Upper lobe of left lung (tissue), 6 donors: ENCODE results near the gene MAN1C1. TPM values are rescaled to one million over a fixed set of nuclear protein-coding genes. Genes with fewer than 3 reads are reported as not detected.
A peak's percentile ranks its signal among the peaks of the same experiment; 100 is the strongest.

Experiments
- ATAC-seq, 2 donors: fragments of 200-7000 bp; cut with Tn5 transposase; one replicate each; pipeline ENCODE4 v1.9.1; 2022; ENCODE audit warnings: mild to moderate bottlenecking in 2 of 2, moderate library complexity in 2 of 2; ENCODE audit not compliant: low FRiP score in 2 of 2
- DNase-seq, 2 donors: peaks; one replicate each; pipeline ENCODE4 v3.0.0-alpha.2; 2019 to 2020
- H3K27ac ChIP-seq, 4 donors: fragments of 200-600 bp; sonication (generic); one replicate each; pipeline ENCODE4 v1.5.1; 2016 to 2019
- H3K27me3 ChIP-seq, 4 donors: fragments of 200-600 bp; sonication (generic); one replicate each; pipeline ENCODE4 v1.5.1; 2017 to 2019
- H3K36me3 ChIP-seq, 4 donors: fragments of 200-600 bp; sonication (generic); one replicate each; pipeline ENCODE4 v1.5.1; 2016 to 2019
- H3K4me1 ChIP-seq, 4 donors: fragments of 200-600 bp; sonication (generic); one replicate each; pipeline ENCODE4 v1.5.1; 2018 to 2019
- H3K4me3 ChIP-seq, 4 donors: fragments of 200-600 bp; sonication (generic); one replicate each; pipeline ENCODE4 v1.5.1; 2017 to 2019; ENCODE audit warnings: mild to moderate bottlenecking in 2 of 4, moderate library complexity in 1 of 4
- H3K9me3 ChIP-seq, 4 donors: fragments of 200-600 bp; sonication (generic); one replicate each; pipeline ENCODE4 v1.5.1; 2018 to 2019
- EP300 ChIP-seq, 4 donors: sonication (generic); formaldehyde crosslinking; IDR thresholded peaks; one replicate each; pipeline ENCODE4 v1.5.1; 2017; ENCODE audit warnings: antibody characterized with exemption in 4 of 4, control low read depth in 2 of 4
- POLR2A ChIP-seq, 4 donors: fragments of 450-650 bp; IDR thresholded peaks; one replicate each; pipeline ENCODE4 v1.5.1; 2016 to 2017; ENCODE audit warnings: antibody characterized with exemption in 4 of 4, mild to moderate bottlenecking in 2 of 4
- POLR2AphosphoS5 ChIP-seq, 2 donors: sonication (generic); formaldehyde crosslinking; IDR thresholded peaks; one replicate each; pipeline ENCODE4 v1.5.1; 2017; ENCODE audit warnings: antibody characterized with exemption in 2 of 2
- WGBS, 2 donors: methylation state at CpG; one replicate each; pipeline ENCODE4 v1.1.5; 2017 to 2018; 5-methylcytosine and 5-hydroxymethylcytosine counted together
- total RNA-seq, 6 donors: library from RNA; depleted of rRNA in 4 of 6; stranded (reverse); fragments of >200 nt in 4 of 6; gene quantifications; one replicate each; pipeline versions ENCODE4 v1.1.0 to v1.2.1, GENCODE V29; 2016 to 2021
- TF ChIP-seq, protein P1 (sequence below), 6 experiments: fragments of 450-650 bp in 4 of 6; fragments of 200-600 bp in 2 of 6; sonication (generic) in 2 of 6; IDR thresholded peaks; one replicate each; pipeline ENCODE4 v1.5.1; 2016 to 2019; ENCODE audit warnings: antibody characterized with exemption in 6 of 6
- donor health status: DM: no; HTN: no; CAD: no; lungs with moderate emphysema.
- donor health status: DM: no; HTN: yes; CAD: no; lungs with severe emphysema.

The MAN1C1 gene
- total RNA-seq, 6 donors from 2014 or later = 5.3 to 32.5 (median 16.2) TPM

DNA sequence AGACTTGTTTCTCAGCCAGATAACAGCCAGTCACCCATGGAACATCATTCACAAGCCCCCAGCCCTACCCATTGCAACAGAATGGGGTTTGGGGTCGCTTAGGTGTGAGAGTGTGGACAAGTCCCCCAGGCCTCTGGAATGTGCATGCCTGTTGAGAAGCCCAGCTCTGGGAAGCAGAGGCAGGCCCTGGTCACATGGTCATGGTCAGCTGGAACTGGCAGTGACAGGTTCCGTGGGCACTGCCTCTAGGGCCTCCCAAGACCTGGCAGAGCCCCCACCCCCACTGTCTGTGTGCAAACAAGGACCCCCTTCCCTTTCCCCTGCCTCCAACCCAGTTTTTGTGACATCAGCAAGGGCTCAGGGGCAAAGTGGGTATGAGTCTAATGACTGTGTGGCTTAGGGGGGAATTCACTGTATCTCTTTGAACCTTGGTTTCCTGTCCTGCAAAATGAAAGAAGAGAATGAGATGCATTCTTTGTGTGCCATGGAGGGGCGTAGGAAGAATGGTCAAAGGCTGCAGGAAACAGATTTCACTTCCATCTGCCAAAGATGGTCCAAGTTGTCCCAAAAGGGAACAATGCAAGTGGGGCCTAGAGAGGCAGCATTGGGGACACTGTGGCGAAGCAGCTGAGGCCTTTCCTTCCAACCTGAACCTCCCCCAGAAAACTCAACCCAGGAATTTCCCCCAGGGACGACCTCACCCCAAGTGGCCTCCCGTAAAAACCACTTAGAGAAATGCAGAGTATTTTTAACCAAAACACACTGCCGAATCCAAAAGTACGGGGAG, 148.7 kb downstream of the MAN1C1 start:
- Histone ChIP-seq H3K27me3 (no peaks in the 10 kb centered on the region), H3K9me3 (no peaks in the 10 kb centered on the region), H3K4me3 (no peak overlapping the region), H3K36me3 (peaks cover 0 to 6% (median 1%) of the 10 kb centered on the region in 4 donors), H3K4me1 (peaks cover 0 to 8% (median 2%) of the 10 kb centered on the region in 4 donors), H3K27ac (no peak overlapping the region)
- WGBS, 2 donors = 61 to 70% methylated on average over 8 of the region's 8 CpGs
- DNase-seq (no peak), ATAC-seq (no peak)
- TF ChIP-seq EP300 (IDR thresholded peaks at IDR 0.05) (no peak), POLR2A (IDR thresholded peaks at IDR 0.05) (no peak), POLR2AphosphoS5 (IDR thresholded peaks at IDR 0.05) (no peak)
- TF ChIP-seq, protein P1, sequence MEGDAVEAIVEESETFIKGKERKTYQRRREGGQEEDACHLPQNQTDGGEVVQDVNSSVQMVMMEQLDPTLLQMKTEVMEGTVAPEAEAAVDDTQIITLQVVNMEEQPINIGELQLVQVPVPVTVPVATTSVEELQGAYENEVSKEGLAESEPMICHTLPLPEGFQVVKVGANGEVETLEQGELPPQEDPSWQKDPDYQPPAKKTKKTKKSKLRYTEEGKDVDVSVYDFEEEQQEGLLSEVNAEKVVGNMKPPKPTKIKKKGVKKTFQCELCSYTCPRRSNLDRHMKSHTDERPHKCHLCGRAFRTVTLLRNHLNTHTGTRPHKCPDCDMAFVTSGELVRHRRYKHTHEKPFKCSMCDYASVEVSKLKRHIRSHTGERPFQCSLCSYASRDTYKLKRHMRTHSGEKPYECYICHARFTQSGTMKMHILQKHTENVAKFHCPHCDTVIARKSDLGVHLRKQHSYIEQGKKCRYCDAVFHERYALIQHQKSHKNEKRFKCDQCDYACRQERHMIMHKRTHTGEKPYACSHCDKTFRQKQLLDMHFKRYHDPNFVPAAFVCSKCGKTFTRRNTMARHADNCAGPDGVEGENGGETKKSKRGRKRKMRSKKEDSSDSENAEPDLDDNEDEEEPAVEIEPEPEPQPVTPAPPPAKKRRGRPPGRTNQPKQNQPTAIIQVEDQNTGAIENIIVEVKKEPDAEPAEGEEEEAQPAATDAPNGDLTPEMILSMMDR (IDR thresholded peaks at IDR 0.05) = no peak

DNA sequence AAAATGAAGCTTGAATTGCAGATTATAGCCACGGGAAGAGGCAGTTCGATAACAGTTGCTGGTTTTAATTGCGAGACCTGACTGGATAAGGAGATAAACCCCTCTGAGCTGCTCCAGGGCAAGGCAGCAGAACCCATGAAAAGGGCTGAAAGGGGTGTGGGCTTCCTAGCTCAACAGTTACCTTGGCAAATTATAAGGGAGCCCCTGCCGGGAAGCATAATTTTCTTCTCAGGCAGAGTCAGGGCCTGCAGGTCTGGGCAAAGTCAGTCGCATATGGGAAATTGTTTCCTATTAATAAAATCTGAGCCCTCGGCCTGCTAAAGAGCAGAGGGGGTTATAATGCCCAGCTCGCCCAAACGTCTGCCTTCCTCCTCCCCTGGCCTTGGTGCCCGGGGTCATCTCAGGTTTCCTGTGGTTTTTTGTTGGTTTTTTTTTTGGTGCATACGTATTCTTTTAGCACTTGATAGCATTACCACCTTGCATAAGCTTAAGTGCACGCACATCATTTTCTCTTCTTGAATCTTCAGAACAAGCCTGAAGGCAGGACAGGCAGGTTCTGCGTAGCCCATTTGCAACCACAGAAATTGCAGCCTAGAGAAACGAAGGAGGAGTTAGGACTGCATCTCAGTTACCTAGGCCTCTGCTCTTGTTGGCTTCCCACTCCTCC, 149.5 kb downstream of the MAN1C1 start:
- 67 to 82% methylated on average over 12 to 13 of the region's 13 CpGs for WGBS, 2 donors
- ATAC-seq = no peak
- Histone ChIP-seq H3K4me1 (peaks cover 2 to 13% (median 6%) of the 10 kb centered on the region in 4 donors), H3K36me3 (peaks cover 0 to 6% (median 1%) of the 10 kb centered on the region in 4 donors), H3K4me3 (no peak overlapping the region), H3K9me3 (no peaks in the 10 kb centered on the region), H3K27ac (no peak overlapping the region), H3K27me3 (no peaks in the 10 kb centered on the region)
- TF ChIP-seq EP300 (IDR thresholded peaks at IDR 0.05) = no peak
- DNase-seq = no peak

DNA sequence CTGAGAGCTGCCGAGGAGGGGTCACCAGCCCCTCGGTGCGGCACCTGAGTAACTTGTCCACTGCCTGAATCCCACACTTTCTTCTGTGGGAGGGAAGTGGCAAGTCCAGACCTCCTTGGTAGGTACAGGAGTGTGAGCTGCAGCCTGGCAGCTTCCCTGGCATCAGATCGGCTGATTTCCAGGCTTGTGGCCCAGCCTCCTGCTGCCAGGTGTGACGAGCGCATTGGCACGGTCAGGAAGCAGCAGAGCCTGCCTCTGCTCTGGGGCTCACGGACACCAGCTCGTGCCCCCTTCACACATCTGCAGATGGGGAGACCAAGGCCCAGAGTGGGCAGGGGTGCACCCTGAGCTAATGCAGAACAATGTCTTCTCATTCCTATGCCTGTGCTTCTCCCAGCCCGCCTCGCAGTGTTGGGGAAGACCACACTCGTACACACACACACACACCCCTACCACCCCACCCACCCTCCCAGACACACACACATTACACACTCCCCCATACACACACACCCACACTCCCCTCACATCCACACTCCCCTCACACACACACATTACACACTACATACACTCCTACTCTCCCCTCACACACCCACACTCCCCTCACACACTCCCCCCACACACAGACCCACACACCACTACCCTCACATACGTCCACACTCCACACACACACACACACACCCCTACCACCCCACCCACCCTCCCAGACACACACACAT, 150.3 kb downstream of the MAN1C1 start:
- no peak overlapping the region for H3K4me3 ChIP-seq
- H3K36me3 ChIP-seq = peaks cover 0 to 6% (median 1%) of the 10 kb centered on the region in 4 donors
- H3K27ac ChIP-seq = no peak overlapping the region
- H3K27me3 ChIP-seq = no peaks in the 10 kb centered on the region
- TF ChIP-seq EP300 (IDR thresholded peaks at IDR 0.05) = no peak
- TF ChIP-seq POLR2A (IDR thresholded peaks at IDR 0.05) = no peak
- no peak for TF ChIP-seq POLR2AphosphoS5 (IDR thresholded peaks at IDR 0.05)
- TF ChIP-seq, protein P1 (IDR thresholded peaks at IDR 0.05) = no peak
- ATAC-seq (no peak), DNase-seq (no peak)
- peaks cover 2 to 16% (median 11%) of the 10 kb centered on the region in 4 donors for H3K4me1 ChIP-seq
- H3K9me3 ChIP-seq = no peaks in the 10 kb centered on the region
- 82 to 100% methylated on average over 3 to 4 of the region's 13 CpGs for WGBS, 2 donors

DNA sequence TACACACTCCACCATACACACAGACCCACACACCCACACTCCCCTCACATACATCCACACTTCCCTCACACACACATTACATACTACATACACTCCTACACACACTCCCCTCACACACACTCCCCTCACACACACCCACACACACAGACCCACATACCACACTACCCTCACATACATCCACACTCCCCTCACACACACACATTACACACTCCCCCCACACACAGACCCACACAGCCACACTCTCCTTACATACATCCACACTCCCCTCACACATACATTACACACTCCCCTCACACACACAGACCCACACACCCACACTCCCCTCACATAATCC, 150.8 kb downstream of the MAN1C1 start:
- Histone ChIP-seq H3K4me3 (no peak overlapping the region), H3K36me3 (peaks cover 0 to 7% (median 1%) of the 10 kb centered on the region in 4 donors), H3K27me3 (no peaks in the 10 kb centered on the region), H3K4me1 (peaks cover 2 to 16% (median 11%) of the 10 kb centered on the region in 4 donors), H3K27ac (no peak overlapping the region), H3K9me3 (no peaks in the 10 kb centered on the region)
- ATAC-seq (no peak), DNase-seq (no peak)
- TF ChIP-seq POLR2AphosphoS5 (IDR thresholded peaks at IDR 0.05) = no peak
- TF ChIP-seq, protein P1 (IDR thresholded peaks at IDR 0.05) = no peak
- TF ChIP-seq POLR2A (IDR thresholded peaks at IDR 0.05) = no peak
- no peak for TF ChIP-seq EP300 (IDR thresholded peaks at IDR 0.05)

DNA sequence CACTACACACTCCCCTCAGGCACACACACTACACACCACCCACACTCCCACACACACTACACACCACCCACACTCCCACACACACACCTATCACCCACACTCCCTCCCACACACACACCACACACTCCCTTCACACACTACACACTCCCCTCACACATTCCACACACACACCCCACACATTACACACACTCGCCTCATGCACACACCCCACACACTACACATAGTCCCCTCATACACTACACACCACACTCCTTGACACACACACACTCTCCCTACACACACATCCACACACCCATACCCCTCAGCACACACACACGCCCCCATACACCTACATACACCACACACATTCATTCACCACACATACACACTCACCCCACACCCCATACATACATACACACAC, 152.4 kb downstream of the MAN1C1 start:
- DNase-seq = no peak
- 93 to 95% methylated on average over 2 of the region's 2 CpGs for WGBS, 2 donors
- Histone ChIP-seq H3K27ac (peak overlapping the region in 1 of 4 donors; percentile 11), H3K4me3 (no peak overlapping the region), H3K27me3 (no peaks in the 10 kb centered on the region), H3K9me3 (no peaks in the 10 kb centered on the region), H3K36me3 (peaks cover 0 to 10% (median under 1%) of the 10 kb centered on the region in 4 donors), H3K4me1 (peaks cover 2 to 24% (median 11%) of the 10 kb centered on the region in 4 donors)
- no peak for ATAC-seq
- TF ChIP-seq, protein P1 (IDR thresholded peaks at IDR 0.05) = no peak
- TF ChIP-seq POLR2AphosphoS5 (IDR thresholded peaks at IDR 0.05) (no peak), POLR2A (IDR thresholded peaks at IDR 0.05) (no peak), EP300 (IDR thresholded peaks at IDR 0.05) (no peak)
